ENCODE data around the gene ANGPT4. TPM values are rescaled to one million over a fixed set of nuclear protein-coding genes. Genes with fewer than 3 reads are reported as not detected.

Gene ANGPT4
- polyA plus RNA-seq, 3 donors, result 0.07 to 0.14 TPM; not detected in 1

DNA sequence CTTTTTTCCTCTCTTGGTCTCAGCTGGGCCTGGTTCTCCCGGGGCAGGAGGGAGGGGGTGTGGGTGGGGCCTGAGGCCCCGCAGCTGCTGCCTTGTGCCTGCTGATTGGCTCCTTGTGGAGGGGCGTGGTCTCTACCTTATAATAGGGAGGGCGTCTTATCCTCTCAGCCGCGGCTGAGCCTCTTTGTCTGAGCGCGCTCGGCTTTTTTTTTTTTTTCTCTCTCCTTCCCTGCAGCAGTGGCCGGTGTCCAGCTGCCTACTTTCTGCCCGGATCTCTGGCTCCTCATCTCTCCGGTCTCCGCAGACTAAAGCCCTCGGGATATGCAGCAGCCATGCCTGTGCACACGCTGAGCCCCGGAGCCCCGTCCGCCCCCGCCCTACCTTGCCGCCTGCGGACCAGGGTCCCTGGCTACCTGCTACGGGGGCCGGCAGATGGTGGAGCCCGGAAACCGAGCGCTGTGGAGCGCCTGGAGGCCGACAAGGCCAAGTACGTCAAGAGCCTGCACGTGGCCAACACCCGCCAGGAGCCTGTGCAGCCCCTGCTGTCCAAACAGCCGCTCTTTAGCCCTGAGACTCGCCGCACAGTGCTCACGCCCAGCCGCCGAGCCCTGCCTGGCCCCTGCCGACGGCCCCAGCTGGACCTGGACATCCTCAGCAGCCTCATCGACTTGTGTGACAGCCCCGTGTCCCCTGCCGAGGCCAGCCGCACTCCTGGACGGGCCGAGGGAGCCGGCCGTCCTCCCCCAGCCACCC is 71.5 kb downstream of the ANGPT4 start:
- Histone ChIP-seq H4K20me1 (ENCODE audit: insufficient read depth, low read length) (peaks cover 100% of the 10 kb centered on the region), H3K9me3 (replicated peaks in 1 of 2; ENCODE audit: control insufficient read depth in 1 of 2, insufficient read depth in 1 of 2, low read length in 2 of 2) (no peaks in the 10 kb centered on the region), H3K36me3 (replicated peaks in 1 of 2; ENCODE audit: control insufficient read depth in 1 of 2, insufficient read depth in 2 of 2, low read length in 2 of 2) (peaks cover 16 to 30% of the 10 kb centered on the region in 2 donors), H3K4me1 (ENCODE audit: control insufficient read depth in 1 of 2, insufficient read depth in 2 of 2, low read length in 2 of 2) (peaks cover 69 to 75% of the 10 kb centered on the region in 2 donors), H2AFZ (ENCODE audit: insufficient read depth, low read depth, low read length, poor library complexity, severe bottlenecking) (no peak overlapping the region), H3K27me3 (ENCODE audit: control insufficient read depth in 2 of 2, insufficient read depth in 2 of 2, low read length in 2 of 2) (peaks cover 5 to 17% of the 10 kb centered on the region in 2 donors), H3K4me2 (replicated peaks; ENCODE audit: extremely low read depth, low read length, poor library complexity, severe bottlenecking) (peak overlapping the region; percentile 74), H3K27ac (ENCODE audit: low read depth in 1 of 2, low read length in 2 of 2) (no peak overlapping the region), H3K4me3 (replicated peaks in 1 of 3; ENCODE audit: low read depth in 2 of 3, low read length in 3 of 3) (peak overlapping the region; percentile 10 to 66 (median 45)), H3K79me2 (ENCODE audit: insufficient read depth, low read length) (peaks cover 87% of the 10 kb centered on the region), H3K9ac (ENCODE audit: insufficient read depth, low read length, poor library complexity, severe bottlenecking) (peak overlapping the region; percentile 34)
- peak; percentile 68 to 72 (median 72) for DNase-seq
- peak overlapping the region; percentile 77 to 80 for H3K4me3 Mint-ChIP-seq
- peaks cover 0 to 7% (median 2%) of the 10 kb centered on the region in 7 donors for H3K9me3 Mint-ChIP-seq
- intact Hi-C loops (cut with micrococcal nuclease), result loop anchor here (5.0 kb wide), 1 partner anchor 38 kb away; no protein-coding TSS in a partner anchor
- 6% methylated on average over 43 of the region's 47 CpGs for WGBS (ENCODE audit: insufficient coverage)
- H3K4me1 Mint-ChIP-seq, result peaks cover 67% of the 10 kb centered on the region
- H3K36me3 Mint-ChIP-seq, result peaks cover 38 to 62% of the 10 kb centered on the region in 2 donors
- peak overlapping the region in 5 of 7 donors; percentile 31 to 74 (median 46) for H3K27ac Mint-ChIP-seq
- peaks cover 15 to 27% (median 20%) of the 10 kb centered on the region in 3 donors for H3K27me3 Mint-ChIP-seq (ENCODE audit: low read depth in 3 of 3)
- TF ChIP-seq, protein P1, sequence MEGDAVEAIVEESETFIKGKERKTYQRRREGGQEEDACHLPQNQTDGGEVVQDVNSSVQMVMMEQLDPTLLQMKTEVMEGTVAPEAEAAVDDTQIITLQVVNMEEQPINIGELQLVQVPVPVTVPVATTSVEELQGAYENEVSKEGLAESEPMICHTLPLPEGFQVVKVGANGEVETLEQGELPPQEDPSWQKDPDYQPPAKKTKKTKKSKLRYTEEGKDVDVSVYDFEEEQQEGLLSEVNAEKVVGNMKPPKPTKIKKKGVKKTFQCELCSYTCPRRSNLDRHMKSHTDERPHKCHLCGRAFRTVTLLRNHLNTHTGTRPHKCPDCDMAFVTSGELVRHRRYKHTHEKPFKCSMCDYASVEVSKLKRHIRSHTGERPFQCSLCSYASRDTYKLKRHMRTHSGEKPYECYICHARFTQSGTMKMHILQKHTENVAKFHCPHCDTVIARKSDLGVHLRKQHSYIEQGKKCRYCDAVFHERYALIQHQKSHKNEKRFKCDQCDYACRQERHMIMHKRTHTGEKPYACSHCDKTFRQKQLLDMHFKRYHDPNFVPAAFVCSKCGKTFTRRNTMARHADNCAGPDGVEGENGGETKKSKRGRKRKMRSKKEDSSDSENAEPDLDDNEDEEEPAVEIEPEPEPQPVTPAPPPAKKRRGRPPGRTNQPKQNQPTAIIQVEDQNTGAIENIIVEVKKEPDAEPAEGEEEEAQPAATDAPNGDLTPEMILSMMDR (IDR thresholded peaks at IDR 0.05), result no peak

DNA sequence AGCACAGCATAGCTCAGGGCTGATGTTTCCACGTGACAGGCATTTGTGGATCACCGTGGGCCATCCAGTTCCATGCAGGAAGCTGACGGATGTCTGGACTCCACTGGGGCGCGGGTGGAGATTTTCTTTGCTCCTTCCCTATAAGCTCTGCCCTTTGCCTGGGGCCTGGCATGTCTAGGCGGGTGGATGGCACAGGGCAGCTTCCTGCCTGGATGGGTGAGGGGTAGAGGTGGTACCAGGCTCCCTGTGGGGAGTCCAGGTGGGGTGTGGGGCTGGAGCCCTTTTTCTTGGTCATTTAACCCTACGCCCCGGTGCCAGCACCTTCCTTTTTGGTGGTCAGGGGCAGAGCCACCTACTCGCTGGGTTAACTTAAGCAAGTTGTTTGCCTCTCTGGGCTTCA is 72.2 kb downstream of the ANGPT4 start:
- Histone ChIP-seq H3K9ac (ENCODE audit: insufficient read depth, low read length, poor library complexity, severe bottlenecking) (no peak overlapping the region), H3K4me3 (replicated peaks in 1 of 3; ENCODE audit: low read depth in 2 of 3, low read length in 3 of 3) (peak overlapping the region in 1 of 3 experiments; percentile 66), H3K36me3 (replicated peaks in 1 of 2; ENCODE audit: control insufficient read depth in 1 of 2, insufficient read depth in 2 of 2, low read length in 2 of 2) (peaks cover 16 to 37% of the 10 kb centered on the region in 2 donors), H2AFZ (ENCODE audit: insufficient read depth, low read depth, low read length, poor library complexity, severe bottlenecking) (no peak overlapping the region), H3K4me2 (replicated peaks; ENCODE audit: extremely low read depth, low read length, poor library complexity, severe bottlenecking) (peak overlapping the region; percentile 74), H3K27ac (ENCODE audit: low read depth in 1 of 2, low read length in 2 of 2) (no peak overlapping the region), H3K79me2 (ENCODE audit: insufficient read depth, low read length) (peaks cover 94% of the 10 kb centered on the region), H3K4me1 (ENCODE audit: control insufficient read depth in 1 of 2, insufficient read depth in 2 of 2, low read length in 2 of 2) (peaks cover 69 to 75% of the 10 kb centered on the region in 2 donors), H3K27me3 (ENCODE audit: control insufficient read depth in 2 of 2, insufficient read depth in 2 of 2, low read length in 2 of 2) (peaks cover 5 to 17% of the 10 kb centered on the region in 2 donors), H4K20me1 (ENCODE audit: insufficient read depth, low read length) (peaks cover 100% of the 10 kb centered on the region), H3K9me3 (replicated peaks in 1 of 2; ENCODE audit: control insufficient read depth in 1 of 2, insufficient read depth in 1 of 2, low read length in 2 of 2) (no peaks in the 10 kb centered on the region)
- TF ChIP-seq, protein P1 (IDR thresholded peaks at IDR 0.05), result no peak
- peaks cover 43 to 65% of the 10 kb centered on the region in 2 donors for H3K36me3 Mint-ChIP-seq
- H3K9me3 Mint-ChIP-seq, result peaks cover 0 to 7% (median 2%) of the 10 kb centered on the region in 7 donors
- no peak for DNase-seq
- peaks cover 15 to 27% (median 20%) of the 10 kb centered on the region in 3 donors for H3K27me3 Mint-ChIP-seq (ENCODE audit: low read depth in 3 of 3)
- H3K4me3 Mint-ChIP-seq, result peak overlapping the region in 1 of 2 donors; percentile 80
- H3K4me1 Mint-ChIP-seq, result peaks cover 69% of the 10 kb centered on the region
- peak overlapping the region in 2 of 7 donors; percentile 43 to 46 for H3K27ac Mint-ChIP-seq
- intact Hi-C loops (cut with micrococcal nuclease), result loop anchor here in 1 of 2 donors (5.0 kb wide), 1 partner anchor 38 kb away; no protein-coding TSS in a partner anchor
- 76% methylated on average over 7 of the region's 9 CpGs for WGBS (ENCODE audit: insufficient coverage)
